GM19099 (cell line): ENCODE data around the gene MRI1.

Source experiments
- POLR2A ChIP-seq: IDR thresholded peaks from 3 replicates; pipeline ENCODE4 v1.6.1; 2011; ENCODE audit warnings: low read depth; ENCODE audit not compliant: insufficient read length; ENCODE audit errors: extremely low read depth

MRI1 gene

GRCh38 chr19:13748169-13748828, 16.0 kb upstream of the MRI1 start:
- TF ChIP-seq POLR2A: no peak

GRCh38 chr19:13751436-13751835, 12.9 kb upstream of the MRI1 start:
- TF ChIP-seq POLR2A: no peak

GRCh38 chr19:13756210-13756609, 8.1 kb upstream of the MRI1 start:
- TF ChIP-seq POLR2A: no peak

GRCh38 chr19:13757805-13758772, 6.2 kb upstream of the MRI1 start:
- TF ChIP-seq POLR2A: no peak

- TF ChIP-seq POLR2A: no peak
Observed at GRCh38 chr19:13758795-13759194, 5.5 kb upstream of the MRI1 start.

GRCh38 chr19:13761423-13761822, 2.9 kb upstream of the MRI1 start:
- no peak for TF ChIP-seq POLR2A

GRCh38 chr19:13762635-13763235, 1.6 kb upstream of the MRI1 start:
- TF ChIP-seq POLR2A: no peak

- TF ChIP-seq POLR2A: no peak
Observed at GRCh38 chr19:13763265-13763664, 1.1 kb upstream of the MRI1 start.

- no peak for TF ChIP-seq POLR2A
Observed at GRCh38 chr19:13764821-13765394, 586 bp downstream of the MRI1 start.

- no peak for TF ChIP-seq POLR2A
Observed at GRCh38 chr19:13765395-13766094, 1.2 kb downstream of the MRI1 start.

- TF ChIP-seq POLR2A: no peak
Observed at GRCh38 chr19:13766095-13766481, 1.8 kb downstream of the MRI1 start.

GRCh38 chr19:13768510-13768909, 4.2 kb downstream of the MRI1 start:
- TF ChIP-seq POLR2A: no peak

GRCh38 chr19:13770013-13770635, 5.8 kb downstream of the MRI1 start:
- TF ChIP-seq POLR2A: no peak
